T-helper 17 cell (primary cell): ENCODE measurements around the gene DCAF5. TPM values are rescaled to one million over a fixed set of nuclear protein-coding genes. Genes with fewer than 3 reads are reported as not detected.

ENCODE experiments used
- ATAC-seq: fragments of 150-1000 bp; cut with Tn5 transposase; 2 replicates; pipeline ENCODE4 v1.10.0; 2021; ENCODE audit warnings: mild to moderate bottlenecking, moderate library complexity
- DNase-seq, 3 donors: peaks; one replicate each; pipeline versions ENCODE4 v3.0.0 to v3.0.0-alpha.2; 2020 to 2021
- H3K9me3 ChIP-seq: one replicate; pipeline ENCODE4 v1.7.0; 2013; ENCODE audit warnings: low read length, mild to moderate bottlenecking; ENCODE audit not compliant: control insufficient read depth, poor library complexity, severe bottlenecking
- H3K27ac Mint-ChIP-seq: one replicate; pipeline ENCODE4 v1.8.0; 2022; ENCODE audit warnings: mild to moderate bottlenecking, moderate library complexity, mixed read lengths
- H3K27me3 Mint-ChIP-seq: one replicate; pipeline ENCODE4 v1.8.0; 2022; ENCODE audit warnings: mixed read lengths
- H3K36me3 Mint-ChIP-seq: one replicate; pipeline ENCODE4 v1.8.0; 2022; ENCODE audit warnings: low read depth, mixed read lengths
- H3K4me1 Mint-ChIP-seq: one replicate; pipeline ENCODE4 v1.8.0; 2022; ENCODE audit warnings: mild to moderate bottlenecking, mixed read lengths
- H3K4me3 Mint-ChIP-seq: one replicate; pipeline ENCODE4 v1.8.0; 2022; ENCODE audit warnings: mild to moderate bottlenecking, moderate library complexity, mixed read lengths
- total RNA-seq, 4 donors: library from RNA in 2 of 4; stranded (reverse) in 2 of 4; gene quantifications; one replicate each; pipeline ENCODE4 v1.2.3 and lab custom pipeline; 2022 to 2026

Gene DCAF5
- total RNA-seq, 2 donors from 2014 or later = 55.0 to 61.6 TPM

- DNase-seq (no peak), ATAC-seq (no peak)
- H3K9me3 ChIP-seq = no peaks in the 10 kb centered on the region
- Mint-ChIP-seq H3K4me3 (no peak overlapping the region), H3K4me1 (peaks cover 4% of the 10 kb centered on the region), H3K36me3 (peaks cover 3% of the 10 kb centered on the region), H3K27me3 (peaks cover 9% of the 10 kb centered on the region), H3K27ac (no peak overlapping the region)
These were observed 3.3 kb upstream of the DCAF5 start for GRCh38 chr14:69156224-69156623.

GRCh38 chr14:69154779-69155178, 1.9 kb upstream of the DCAF5 start:
- Mint-ChIP-seq H3K4me3 (no peak overlapping the region), H3K36me3 (peaks cover 2% of the 10 kb centered on the region), H3K27me3 (no peaks in the 10 kb centered on the region), H3K27ac (no peak overlapping the region), H3K4me1 (peaks cover 11% of the 10 kb centered on the region)
- ATAC-seq (no peak), DNase-seq (no peak)
- H3K9me3 ChIP-seq = no peaks in the 10 kb centered on the region

- peaks cover 2% of the 10 kb centered on the region for H3K36me3 Mint-ChIP-seq
- H3K27ac Mint-ChIP-seq = peak overlapping the region; percentile 83
- ATAC-seq (no peak), DNase-seq (no peak)
- H3K27me3 Mint-ChIP-seq = no peaks in the 10 kb centered on the region
- H3K4me3 Mint-ChIP-seq = peak overlapping the region; percentile 91
- H3K4me1 Mint-ChIP-seq = peaks cover 18% of the 10 kb centered on the region
- no peaks in the 10 kb centered on the region for H3K9me3 ChIP-seq
These were observed 953 bp upstream of the DCAF5 start for GRCh38 chr14:69153873-69154270.

GRCh38 chr14:69153152-69153872, 393 bp upstream of the DCAF5 start:
- no peak for ATAC-seq
- Mint-ChIP-seq H3K4me3 (peak overlapping the region; percentile 91), H3K27me3 (no peaks in the 10 kb centered on the region), H3K4me1 (peaks cover 23% of the 10 kb centered on the region), H3K36me3 (peaks cover 2% of the 10 kb centered on the region), H3K27ac (peak overlapping the region; percentile 86)
- no peak for DNase-seq
- H3K9me3 ChIP-seq = no peaks in the 10 kb centered on the region

- H3K4me1 Mint-ChIP-seq = peaks cover 26% of the 10 kb centered on the region
- H3K4me3 Mint-ChIP-seq = peak overlapping the region; percentile 91
- H3K36me3 Mint-ChIP-seq = peaks cover 2% of the 10 kb centered on the region
- ATAC-seq = peak; percentile 38
- peak overlapping the region; percentile 86 for H3K27ac Mint-ChIP-seq
- H3K27me3 Mint-ChIP-seq = no peaks in the 10 kb centered on the region
- no peaks in the 10 kb centered on the region for H3K9me3 ChIP-seq
- DNase-seq = peak; percentile 7 to 41 (median 32)
These were observed 578 bp downstream of the DCAF5 start for GRCh38 chr14:69152181-69152901.

GRCh38 chr14:69151458-69152180, 1.3 kb downstream of the DCAF5 start:
- H3K4me3 Mint-ChIP-seq = peak overlapping the region; percentile 91
- DNase-seq = peak; percentile 73 to 76 (median 75)
- ATAC-seq = peak; percentile 59
- peak overlapping the region; percentile 86 for H3K27ac Mint-ChIP-seq
- H3K9me3 ChIP-seq = no peaks in the 10 kb centered on the region
- H3K36me3 Mint-ChIP-seq = peaks cover 2% of the 10 kb centered on the region
- peaks cover 28% of the 10 kb centered on the region for H3K4me1 Mint-ChIP-seq
- H3K27me3 Mint-ChIP-seq = no peaks in the 10 kb centered on the region

GRCh38 chr14:69149461-69150244, 3.3 kb downstream of the DCAF5 start:
- no peaks in the 10 kb centered on the region for H3K9me3 ChIP-seq
- Mint-ChIP-seq H3K4me1 (peaks cover 35% of the 10 kb centered on the region), H3K27me3 (no peaks in the 10 kb centered on the region), H3K36me3 (peaks cover 2% of the 10 kb centered on the region), H3K27ac (peak overlapping the region; percentile 86), H3K4me3 (peak overlapping the region; percentile 87)
- no peak for DNase-seq
- no peak for ATAC-seq

- Mint-ChIP-seq H3K4me1 (peaks cover 41% of the 10 kb centered on the region), H3K36me3 (no peaks in the 10 kb centered on the region), H3K4me3 (no peak overlapping the region), H3K27me3 (no peaks in the 10 kb centered on the region), H3K27ac (peak overlapping the region; percentile 76)
- H3K9me3 ChIP-seq = no peaks in the 10 kb centered on the region
- DNase-seq = no peak
- ATAC-seq = no peak
These were observed 10.8 kb downstream of the DCAF5 start for GRCh38 chr14:69142101-69142500.

- H3K4me1 Mint-ChIP-seq = peaks cover 41% of the 10 kb centered on the region
- no peaks in the 10 kb centered on the region for H3K9me3 ChIP-seq
- no peak for ATAC-seq
- no peak overlapping the region for H3K4me3 Mint-ChIP-seq
- H3K36me3 Mint-ChIP-seq = no peaks in the 10 kb centered on the region
- no peaks in the 10 kb centered on the region for H3K27me3 Mint-ChIP-seq
- H3K27ac Mint-ChIP-seq = peak overlapping the region; percentile 76
- DNase-seq = no peak
These were observed 11.4 kb downstream of the DCAF5 start for GRCh38 chr14:69141550-69141949.

GRCh38 chr14:69139743-69140142, 13.2 kb downstream of the DCAF5 start:
- no peak overlapping the region for H3K27ac Mint-ChIP-seq
- DNase-seq (no peak), ATAC-seq (no peak)
- no peak overlapping the region for H3K4me3 Mint-ChIP-seq
- peaks cover 34% of the 10 kb centered on the region for H3K4me1 Mint-ChIP-seq
- no peaks in the 10 kb centered on the region for H3K36me3 Mint-ChIP-seq
- H3K27me3 Mint-ChIP-seq = no peaks in the 10 kb centered on the region
- no peaks in the 10 kb centered on the region for H3K9me3 ChIP-seq

- no peaks in the 10 kb centered on the region for H3K36me3 Mint-ChIP-seq
- ATAC-seq = no peak
- no peaks in the 10 kb centered on the region for H3K9me3 ChIP-seq
- no peaks in the 10 kb centered on the region for H3K27me3 Mint-ChIP-seq
- no peak for DNase-seq
- peaks cover 41% of the 10 kb centered on the region for H3K4me1 Mint-ChIP-seq
- no peak overlapping the region for H3K4me3 Mint-ChIP-seq
- H3K27ac Mint-ChIP-seq = peak overlapping the region; percentile 86
These were observed 14.9 kb downstream of the DCAF5 start for GRCh38 chr14:69137843-69138535.

GRCh38 chr14:69137416-69137815, 15.5 kb downstream of the DCAF5 start:
- ATAC-seq (no peak), DNase-seq (no peak)
- Mint-ChIP-seq H3K36me3 (no peaks in the 10 kb centered on the region), H3K4me1 (peaks cover 39% of the 10 kb centered on the region), H3K4me3 (no peak overlapping the region), H3K27ac (peak overlapping the region; percentile 67), H3K27me3 (no peaks in the 10 kb centered on the region)
- H3K9me3 ChIP-seq = no peaks in the 10 kb centered on the region
